Activated CD8-positive, alpha-beta memory T cell treated with anti-CD3 and anti-CD28 coated beads, Interleukin-2, amount 10 ng/mL, durations not matched to agents 7 days and 5 days (primary cell): Measurements from ENCODE around the gene ADGRV1. TPM values are rescaled to one million over a fixed set of nuclear protein-coding genes. Genes with fewer than 3 reads are reported as not detected.

ENCODE experiments used
- ATAC-seq: fragments of 150-1000 bp; cut with Tn5 transposase; one replicate; pipeline ENCODE4 v1.10.0; 2021; ENCODE audit warnings: moderate library complexity
- CTCF ChIA-PET: fragments of 350-600 bp; sonication (Branson Sonifier 250); formaldehyde crosslinking; loops from one replicate; lab custom pipeline; 2021; ENCODE audit warnings: antibody characterized with exemption; lab: Charles Lee
- DNase-seq: peaks from one replicate; pipeline ENCODE4 v3.0.0-alpha.2; 2020
- H3K27ac Mint-ChIP-seq: one replicate; pipeline ENCODE4 v1.8.0; 2021; ENCODE audit warnings: mild to moderate bottlenecking, mixed read lengths
- H3K27me3 Mint-ChIP-seq: one replicate; pipeline ENCODE4 v1.8.0; 2021; ENCODE audit warnings: mixed read lengths
- H3K36me3 Mint-ChIP-seq: one replicate; pipeline ENCODE4 v1.8.0; 2021; ENCODE audit warnings: mild to moderate bottlenecking, mixed read lengths
- H3K4me1 Mint-ChIP-seq: one replicate; pipeline ENCODE4 v1.8.0; 2021; ENCODE audit warnings: mixed read lengths
- H3K4me3 Mint-ChIP-seq: one replicate; pipeline ENCODE4 v1.8.0; 2021; ENCODE audit warnings: mild to moderate bottlenecking, moderate library complexity, mixed read lengths
- H3K9me3 Mint-ChIP-seq: one replicate; pipeline ENCODE4 v1.8.0; 2022; ENCODE audit warnings: low read depth, mixed read lengths
- total RNA-seq, 2 experiments: library from RNA; stranded (reverse); gene quantifications; one replicate each; pipeline ENCODE4 v1.2.3, GENCODE V29; 2021

Gene ADGRV1
- total RNA-seq, 2 experiments from 2014 or later, result 0.18 TPM; not detected in 1

GRCh38 chr5:90534922-90535321 is 23.7 kb upstream of the ADGRV1 start:
- no peaks in the 10 kb centered on the region for H3K36me3 Mint-ChIP-seq
- no peaks in the 10 kb centered on the region for H3K9me3 Mint-ChIP-seq
- no peak overlapping the region for H3K27ac Mint-ChIP-seq
- ATAC-seq, result no peak
- DNase-seq, result no peak
- CTCF ChIA-PET, result no interaction called here
- H3K4me1 Mint-ChIP-seq, result no peaks in the 10 kb centered on the region
- H3K4me3 Mint-ChIP-seq, result no peak overlapping the region
- H3K27me3 Mint-ChIP-seq, result peaks cover 51% of the 10 kb centered on the region

- CTCF ChIA-PET, result no interaction called here
- no peaks in the 10 kb centered on the region for H3K4me1 Mint-ChIP-seq
- H3K4me3 Mint-ChIP-seq, result no peak overlapping the region
- ATAC-seq (no peak), DNase-seq (no peak)
- H3K36me3 Mint-ChIP-seq, result no peaks in the 10 kb centered on the region
- H3K27me3 Mint-ChIP-seq, result peaks cover 51% of the 10 kb centered on the region
- no peak overlapping the region for H3K27ac Mint-ChIP-seq
- no peaks in the 10 kb centered on the region for H3K9me3 Mint-ChIP-seq
Observed at GRCh38 chr5:90542827-90543519, 15.6 kb upstream of the ADGRV1 start.

DNA sequence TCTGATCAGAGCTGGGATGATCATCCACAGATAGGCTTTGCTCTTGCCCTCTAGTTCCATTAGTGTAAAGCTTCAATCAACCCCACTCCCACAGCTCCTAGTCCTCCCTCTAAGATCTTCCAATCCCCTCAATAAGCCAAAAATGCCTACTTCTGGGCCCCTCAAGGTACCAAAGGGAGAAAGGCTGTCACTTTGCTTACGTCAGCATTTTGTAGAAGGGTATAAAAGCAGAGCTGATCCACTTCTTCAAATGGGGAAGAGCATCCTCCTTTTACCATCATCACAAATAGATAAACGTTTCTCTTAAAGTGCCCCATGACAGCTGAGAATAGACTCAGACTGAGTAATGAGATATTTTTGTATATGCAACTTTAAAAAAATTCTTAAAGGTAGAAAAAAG is 13.1 kb upstream of the ADGRV1 start:
- CTCF ChIA-PET, result interaction anchor here (1.1 kb wide), 1 partner anchor 15 kb away, joined by 3 read pairs; no protein-coding TSS in a partner anchor
- H3K27ac Mint-ChIP-seq, result no peak overlapping the region
- DNase-seq (no peak), ATAC-seq (no peak)
- peaks cover 36% of the 10 kb centered on the region for H3K27me3 Mint-ChIP-seq
- H3K9me3 Mint-ChIP-seq, result no peaks in the 10 kb centered on the region
- no peaks in the 10 kb centered on the region for H3K4me1 Mint-ChIP-seq
- H3K36me3 Mint-ChIP-seq, result no peaks in the 10 kb centered on the region
- no peak overlapping the region for H3K4me3 Mint-ChIP-seq

DNA sequence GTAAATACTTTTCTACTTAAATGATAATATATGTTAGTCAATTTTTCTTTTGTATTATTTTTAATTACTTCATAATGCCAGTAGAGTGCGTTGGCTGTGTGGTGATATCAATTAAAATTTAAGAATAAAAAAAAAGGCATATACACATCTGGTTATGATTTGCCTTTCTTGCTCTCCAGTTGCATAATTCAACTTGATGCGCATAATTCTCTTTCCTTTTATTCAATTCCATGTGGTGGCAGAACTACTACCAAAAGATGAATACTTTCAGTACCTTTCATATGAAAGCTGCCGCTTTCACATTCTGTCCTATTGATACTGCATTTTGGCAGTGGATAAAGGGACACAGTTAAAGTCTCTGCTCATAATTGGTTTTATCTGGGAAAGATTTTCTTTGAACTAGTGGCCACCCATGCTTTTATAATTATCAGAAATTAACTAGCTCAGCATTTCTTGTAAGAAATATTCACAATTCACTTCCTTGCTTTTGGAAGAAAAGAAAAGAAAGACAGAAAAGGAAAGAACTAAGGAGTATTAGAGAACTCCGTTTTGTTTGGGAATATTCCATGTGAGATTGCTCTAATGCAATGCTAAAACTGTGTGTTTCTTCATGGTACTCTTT is 12.3 kb upstream of the ADGRV1 start:
- DNase-seq, result no peak
- CTCF ChIA-PET, result interaction anchor here (1.1 kb wide), 1 partner anchor 16 kb away, joined by 3 read pairs; no protein-coding TSS in a partner anchor

DNA sequence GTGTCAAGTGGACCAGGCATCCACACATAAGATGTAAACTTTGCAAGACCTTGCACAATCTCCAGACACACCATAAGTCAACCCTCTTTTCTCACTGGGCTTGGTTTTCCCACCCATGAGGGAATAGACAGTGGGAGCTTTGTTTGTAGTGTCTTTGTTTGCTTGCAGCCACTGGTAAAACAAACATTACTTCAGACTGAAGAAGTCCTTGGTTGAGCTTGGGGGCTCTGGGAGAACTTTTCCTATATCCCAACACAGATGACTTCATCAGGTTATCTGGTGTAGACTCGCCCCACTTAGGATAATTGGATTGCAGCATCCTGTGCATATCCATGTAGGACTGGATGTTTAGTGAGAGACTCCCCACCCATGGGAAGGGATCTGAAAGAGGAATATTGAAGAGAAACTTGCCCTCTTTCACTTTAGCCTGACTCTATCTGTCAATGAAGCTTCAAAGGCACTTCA is 11.5 kb upstream of the ADGRV1 start:
- Mint-ChIP-seq H3K9me3 (no peaks in the 10 kb centered on the region), H3K36me3 (no peaks in the 10 kb centered on the region), H3K27ac (no peak overlapping the region), H3K4me3 (no peak overlapping the region), H3K4me1 (no peaks in the 10 kb centered on the region), H3K27me3 (peaks cover 36% of the 10 kb centered on the region)
- CTCF ChIA-PET, result no interaction called here
- no peak for DNase-seq
- no peak for ATAC-seq

More for the DNA sequence above, 12.3 kb upstream of the ADGRV1 start:
- Mint-ChIP-seq H3K27ac (no peak overlapping the region), H3K4me3 (no peak overlapping the region), H3K4me1 (no peaks in the 10 kb centered on the region), H3K9me3 (no peaks in the 10 kb centered on the region), H3K27me3 (peaks cover 35% of the 10 kb centered on the region), H3K36me3 (no peaks in the 10 kb centered on the region)
- no peak for ATAC-seq

DNA sequence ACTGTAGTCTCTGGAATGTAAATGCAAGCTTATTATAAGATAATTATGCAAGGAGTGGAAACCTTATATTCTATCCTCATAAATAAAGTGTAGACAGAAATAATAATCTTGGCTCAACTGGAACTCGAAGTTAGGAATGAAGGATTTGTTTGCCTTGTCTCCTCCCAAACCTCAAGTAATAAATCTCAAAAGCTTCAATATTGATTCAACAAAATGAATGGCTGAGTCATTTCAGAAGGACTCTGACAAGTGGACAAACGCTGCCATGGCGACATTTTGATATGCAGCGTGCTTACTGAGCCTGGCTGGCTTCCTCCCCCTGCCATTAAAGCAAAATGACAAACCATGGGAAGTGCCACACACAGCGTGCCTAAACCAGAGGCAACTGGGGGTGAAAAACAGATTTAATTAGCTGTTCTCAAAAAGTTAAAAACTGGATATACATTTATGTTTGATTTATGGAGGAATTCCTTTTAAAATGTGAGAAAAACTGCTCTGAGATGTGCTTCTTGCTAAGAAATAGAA is 10.5 kb upstream of the ADGRV1 start:
- CTCF ChIA-PET, result interaction anchor here (1.0 kb wide), 1 partner anchor 112 kb away, joined by 3 read pairs; no protein-coding TSS in a partner anchor
- H3K4me1 Mint-ChIP-seq, result no peaks in the 10 kb centered on the region
- no peaks in the 10 kb centered on the region for H3K9me3 Mint-ChIP-seq
- ATAC-seq (no peak), DNase-seq (no peak)
- no peak overlapping the region for H3K27ac Mint-ChIP-seq
- peaks cover 41% of the 10 kb centered on the region for H3K27me3 Mint-ChIP-seq
- no peaks in the 10 kb centered on the region for H3K36me3 Mint-ChIP-seq
- H3K4me3 Mint-ChIP-seq, result no peak overlapping the region

- peaks cover 45% of the 10 kb centered on the region for H3K27me3 Mint-ChIP-seq
Observed at GRCh38 chr5:90549223-90549622, 9.4 kb upstream of the ADGRV1 start.

GRCh38 chr5:90549729-90550275 is 8.8 kb upstream of the ADGRV1 start:
- no peak overlapping the region for H3K4me3 Mint-ChIP-seq
- no peaks in the 10 kb centered on the region for H3K4me1 Mint-ChIP-seq

More at GRCh38 chr5:90549223-90549622, 9.4 kb upstream of the ADGRV1 start:
- H3K9me3 Mint-ChIP-seq, result no peaks in the 10 kb centered on the region
- H3K36me3 Mint-ChIP-seq, result no peaks in the 10 kb centered on the region
- DNase-seq (no peak), ATAC-seq (no peak)
- CTCF ChIA-PET, result no interaction called here
- H3K4me3 Mint-ChIP-seq, result no peak overlapping the region
- H3K27ac Mint-ChIP-seq, result no peak overlapping the region
- H3K4me1 Mint-ChIP-seq, result no peaks in the 10 kb centered on the region

GRCh38 chr5:90550963-90551362 is 7.6 kb upstream of the ADGRV1 start:
- no peaks in the 10 kb centered on the region for H3K36me3 Mint-ChIP-seq
- no peak for DNase-seq
- H3K27ac Mint-ChIP-seq, result no peak overlapping the region
- H3K4me3 Mint-ChIP-seq, result no peak overlapping the region
- no peaks in the 10 kb centered on the region for H3K4me1 Mint-ChIP-seq
- CTCF ChIA-PET, result no interaction called here
- H3K9me3 Mint-ChIP-seq, result no peaks in the 10 kb centered on the region
- peaks cover 49% of the 10 kb centered on the region for H3K27me3 Mint-ChIP-seq
- no peak for ATAC-seq

More at GRCh38 chr5:90549729-90550275, 8.8 kb upstream of the ADGRV1 start:
- no peak for ATAC-seq
- Mint-ChIP-seq H3K9me3 (no peaks in the 10 kb centered on the region), H3K36me3 (no peaks in the 10 kb centered on the region), H3K27me3 (peaks cover 44% of the 10 kb centered on the region), H3K27ac (no peak overlapping the region)
- CTCF ChIA-PET, result no interaction called here
- DNase-seq, result no peak

GRCh38 chr5:90551376-90551775 is 7.2 kb upstream of the ADGRV1 start:
- no peaks in the 10 kb centered on the region for H3K36me3 Mint-ChIP-seq
- H3K9me3 Mint-ChIP-seq, result no peaks in the 10 kb centered on the region
- peaks cover 51% of the 10 kb centered on the region for H3K27me3 Mint-ChIP-seq
- H3K4me1 Mint-ChIP-seq, result no peaks in the 10 kb centered on the region
- H3K4me3 Mint-ChIP-seq, result no peak overlapping the region
- no peak overlapping the region for H3K27ac Mint-ChIP-seq
- CTCF ChIA-PET, result no interaction called here
- ATAC-seq (no peak), DNase-seq (no peak)

GRCh38 chr5:90553711-90554110 is 4.9 kb upstream of the ADGRV1 start:
- Mint-ChIP-seq H3K9me3 (no peaks in the 10 kb centered on the region), H3K4me3 (no peak overlapping the region), H3K4me1 (peaks cover 8% of the 10 kb centered on the region), H3K27ac (no peak overlapping the region), H3K36me3 (no peaks in the 10 kb centered on the region), H3K27me3 (peaks cover 68% of the 10 kb centered on the region)
- CTCF ChIA-PET, result no interaction called here
- no peak for DNase-seq
- no peak for ATAC-seq

GRCh38 chr5:90554358-90555006 is 4.1 kb upstream of the ADGRV1 start:
- peaks cover 12% of the 10 kb centered on the region for H3K4me1 Mint-ChIP-seq
- no peaks in the 10 kb centered on the region for H3K9me3 Mint-ChIP-seq
- DNase-seq (no peak), ATAC-seq (no peak)
- no peak overlapping the region for H3K27ac Mint-ChIP-seq
- no peaks in the 10 kb centered on the region for H3K36me3 Mint-ChIP-seq
- CTCF ChIA-PET, result no interaction called here
- peaks cover 74% of the 10 kb centered on the region for H3K27me3 Mint-ChIP-seq
- no peak overlapping the region for H3K4me3 Mint-ChIP-seq

DNA sequence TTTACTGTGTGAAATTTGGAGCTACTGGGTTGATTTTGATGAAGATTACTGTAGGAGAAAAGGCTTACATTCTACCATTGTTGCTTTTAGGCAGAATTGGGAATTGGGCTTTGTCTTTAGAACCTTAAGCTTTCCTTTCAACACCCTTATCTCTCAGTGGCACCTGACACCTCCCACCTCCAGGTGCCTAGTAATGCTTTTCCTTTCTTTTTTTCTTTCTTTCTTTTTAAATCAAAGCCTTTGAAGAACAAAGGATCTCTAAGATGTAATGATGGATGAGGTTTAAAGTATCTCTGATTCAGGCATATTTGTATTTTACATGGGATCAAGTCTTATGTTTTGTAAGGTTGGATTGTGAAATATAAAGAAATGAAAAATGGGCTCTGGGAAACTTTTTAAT is 2.9 kb upstream of the ADGRV1 start:
- Mint-ChIP-seq H3K9me3 (no peaks in the 10 kb centered on the region), H3K36me3 (no peaks in the 10 kb centered on the region), H3K27me3 (peaks cover 82% of the 10 kb centered on the region), H3K4me3 (no peak overlapping the region), H3K4me1 (peaks cover 12% of the 10 kb centered on the region), H3K27ac (no peak overlapping the region)
- no peak for ATAC-seq
- CTCF ChIA-PET, result interaction anchor here (0.7 kb wide), 1 partner anchor 27 kb away, joined by 3 read pairs; no protein-coding TSS in a partner anchor
- no peak for DNase-seq
